Muscle of leg (tissue), 11 donors: ENCODE results near the gene USF2. TPM values are rescaled to one million over a fixed set of nuclear protein-coding genes. Genes with fewer than 3 reads are reported as not detected.
"Not testable (repeated sequence)": the region's sequence is repeated elsewhere in the genome, so short reads cannot be mapped to it uniquely, and the experiment has no call there.

Experiments used
- DNase-seq: peaks from one replicate; pipeline ENCODE4 v3.0.0; 2013
- H3K27ac ChIP-seq: one replicate; pipeline ENCODE4 v1.5.1; 2013; ENCODE audit warnings: mild to moderate bottlenecking, low read length, control low read depth
- H3K27me3 ChIP-seq: one replicate; pipeline ENCODE4 v1.6.1; 2013; ENCODE audit warnings: low read length; ENCODE audit not compliant: control insufficient read depth, insufficient read depth
- H3K36me3 ChIP-seq: one replicate; pipeline ENCODE4 v1.6.1; 2013; ENCODE audit warnings: low read length; ENCODE audit not compliant: control insufficient read depth, insufficient read depth
- H3K4me1 ChIP-seq: one replicate; pipeline ENCODE4 v1.6.1; 2013; ENCODE audit warnings: low read length; ENCODE audit not compliant: control insufficient read depth, insufficient read depth
- H3K4me3 ChIP-seq: one replicate; pipeline ENCODE4 v1.5.1; 2013; ENCODE audit warnings: low read length, control low read depth
- H3K9me3 ChIP-seq: replicated peaks from 2 replicates; pipeline ENCODE4 v1.6.1; 2013; ENCODE audit warnings: low read depth, low read length; ENCODE audit not compliant: control insufficient read depth
- WGBS: methylation state at CpG from one replicate; pipeline ENCODE4 v1.1.5; 2013; ENCODE audit warnings: missing lambda C conversion rate; ENCODE audit not compliant: insufficient coverage; 5-methylcytosine and 5-hydroxymethylcytosine counted together
- polyA plus RNA-seq, 8 donors: library from polyadenylated mRNA; unstranded; fragments of 120-200 nt; gene quantifications; one replicate each; pipeline versions ENCODE4 v1.2.1 to v1.2.3, GENCODE V29; 2013; ENCODE audit warnings: inconsistent platforms in 1 of 8, low replicate concordance in 1 of 8; ENCODE audit not compliant: insufficient read length in 8 of 8, insufficient read depth in 1 of 8
- total RNA-seq: library from RNA; stranded (reverse); fragments of 120-200 nt; gene quantifications from one replicate; pipeline ENCODE4 v1.2.4, GENCODE V29; 2013

The USF2 gene
- total and polyA plus RNA-seq, 9 donors: 44.9 to 132 (median 107) TPM

DNA sequence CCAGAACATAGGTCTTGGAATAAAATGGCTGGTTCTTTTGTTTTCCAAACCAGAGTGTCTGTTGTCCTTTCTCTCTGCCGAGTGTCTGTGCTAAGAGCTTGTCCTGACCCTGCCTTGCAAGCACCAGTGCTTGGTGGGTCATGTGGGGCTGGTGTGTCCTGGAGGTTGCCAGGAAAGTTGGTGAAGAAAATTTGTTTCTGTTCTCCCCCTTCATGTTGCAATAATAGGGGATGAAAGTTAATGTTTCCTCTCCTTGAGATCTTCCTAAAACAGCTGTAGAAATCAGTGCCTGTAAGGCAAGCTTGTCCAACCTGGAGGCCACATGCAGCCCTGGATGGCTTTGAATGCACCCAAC is 16.3 kb downstream of the USF2 start:
- Histone ChIP-seq H3K27ac (no peak overlapping the region), H3K9me3 (no peaks in the 10 kb centered on the region), H3K27me3 (peaks cover 9% of the 10 kb centered on the region), H3K36me3 (no peaks in the 10 kb centered on the region), H3K4me3 (no peak overlapping the region), H3K4me1 (no peaks in the 10 kb centered on the region)
- no CpG with 5 or more reads among the region's 1 CpG for WGBS
- DNase-seq: no peak

DNA sequence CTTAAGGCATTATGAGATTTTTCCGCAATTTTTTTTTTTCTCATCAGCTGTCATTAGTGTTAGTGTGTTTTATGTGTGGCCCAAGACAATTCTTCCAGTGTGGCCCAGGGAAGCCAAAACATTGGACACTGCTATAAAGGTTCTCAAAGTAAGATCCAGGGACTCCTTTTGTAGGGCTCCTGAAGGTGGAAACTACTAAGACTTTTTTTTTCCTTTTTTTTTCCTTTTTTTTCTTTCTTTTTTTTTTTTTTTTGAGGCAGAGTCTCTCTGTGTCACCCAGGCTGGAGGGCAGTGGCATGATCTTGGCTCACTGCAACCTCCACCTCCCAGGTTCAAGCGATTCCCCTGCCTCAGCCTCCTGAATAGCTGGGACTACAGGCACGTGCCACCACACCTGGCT is 16.7 kb downstream of the USF2 start:
- H3K27me3 ChIP-seq, H3K4me1 ChIP-seq, H3K27ac ChIP-seq, H3K4me3 ChIP-seq, H3K9me3 ChIP-seq, DNase-seq, H3K36me3 ChIP-seq: not testable (repeated sequence)
- WGBS: no CpG with 5 or more reads among the region's 3 CpGs

DNA sequence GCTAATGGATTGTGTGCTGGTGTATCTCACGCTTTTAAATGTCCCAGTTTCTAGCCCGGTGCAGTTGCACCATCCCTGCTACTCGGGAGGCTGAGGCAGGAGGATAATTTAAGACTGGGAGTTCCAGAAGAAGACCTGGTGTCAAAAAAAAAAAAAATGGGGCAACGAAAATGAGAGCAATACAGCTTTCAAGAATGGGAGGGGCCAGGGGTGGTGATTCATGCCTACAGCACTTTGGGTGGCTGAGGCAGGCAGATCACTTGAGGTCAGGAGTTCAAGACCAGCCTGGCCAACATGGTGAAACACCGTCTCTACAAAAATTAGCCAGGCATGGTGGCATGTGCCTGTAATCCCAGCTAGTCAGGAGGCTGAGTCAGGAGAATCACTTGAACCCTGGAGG is 17.3 kb downstream of the USF2 start:
- H3K36me3 ChIP-seq, H3K9me3 ChIP-seq, H3K27ac ChIP-seq, H3K4me3 ChIP-seq, H3K4me1 ChIP-seq, H3K27me3 ChIP-seq, DNase-seq: not testable (repeated sequence)
- WGBS: 73% methylated on average over 5 of the region's 5 CpGs

DNA sequence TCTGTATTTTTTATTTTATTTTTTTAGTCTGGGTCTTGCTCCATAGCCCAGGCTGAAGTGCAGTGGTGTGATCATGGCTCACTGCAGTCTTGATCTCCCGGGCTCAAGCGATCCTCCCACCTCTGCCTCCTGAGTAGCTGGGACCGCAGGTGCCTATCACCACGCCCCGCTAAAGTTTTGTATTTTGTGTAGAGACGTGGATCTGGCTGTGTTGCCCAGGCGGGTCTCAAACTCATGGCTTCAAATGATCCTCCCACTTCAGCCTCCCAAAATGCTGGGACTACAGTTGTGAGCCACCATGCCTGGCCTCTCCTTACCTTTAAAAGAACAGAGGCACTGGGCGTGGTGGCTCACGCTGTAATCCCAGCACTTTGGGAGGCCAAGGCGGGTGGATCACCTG is 19.0 kb downstream of the USF2 start:
- Histone ChIP-seq H3K9me3 (no peaks in the 10 kb centered on the region), H3K4me3 (no peak overlapping the region), H3K27me3 (peaks cover 4% of the 10 kb centered on the region), H3K4me1 (no peaks in the 10 kb centered on the region), H3K27ac (no peak overlapping the region), H3K36me3 (no peaks in the 10 kb centered on the region)
- WGBS: 100% methylated on average over 1 of the region's 10 CpGs
- no peak for DNase-seq

DNA sequence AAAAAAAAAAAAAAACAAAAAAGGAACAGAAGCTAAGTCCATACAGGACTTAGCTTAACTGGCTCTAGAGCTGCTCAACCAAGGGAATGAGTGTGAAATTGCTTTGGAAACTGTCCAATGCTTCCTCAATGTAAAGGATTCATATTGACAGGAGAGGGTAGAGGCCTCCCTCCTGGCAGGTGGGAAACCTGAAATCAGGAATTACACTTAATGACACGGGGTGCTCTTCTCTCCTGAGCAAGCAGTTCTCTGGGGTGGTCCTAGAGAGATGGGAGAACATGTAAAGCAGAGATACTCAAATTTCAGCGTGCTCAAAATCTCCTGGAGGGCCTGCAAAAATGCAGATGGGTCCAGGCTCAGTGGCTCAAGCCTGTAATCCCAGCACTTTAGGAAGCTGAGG is 19.6 kb downstream of the USF2 start:
- no peaks in the 10 kb centered on the region for H3K9me3 ChIP-seq
- 17% methylated on average over 2 of the region's 2 CpGs for WGBS
- no peak overlapping the region for H3K4me3 ChIP-seq
- H3K36me3 ChIP-seq: no peaks in the 10 kb centered on the region
- no peak overlapping the region for H3K27ac ChIP-seq
- H3K4me1 ChIP-seq: peaks cover 2% of the 10 kb centered on the region
- peaks cover 9% of the 10 kb centered on the region for H3K27me3 ChIP-seq
- no peak for DNase-seq

DNA sequence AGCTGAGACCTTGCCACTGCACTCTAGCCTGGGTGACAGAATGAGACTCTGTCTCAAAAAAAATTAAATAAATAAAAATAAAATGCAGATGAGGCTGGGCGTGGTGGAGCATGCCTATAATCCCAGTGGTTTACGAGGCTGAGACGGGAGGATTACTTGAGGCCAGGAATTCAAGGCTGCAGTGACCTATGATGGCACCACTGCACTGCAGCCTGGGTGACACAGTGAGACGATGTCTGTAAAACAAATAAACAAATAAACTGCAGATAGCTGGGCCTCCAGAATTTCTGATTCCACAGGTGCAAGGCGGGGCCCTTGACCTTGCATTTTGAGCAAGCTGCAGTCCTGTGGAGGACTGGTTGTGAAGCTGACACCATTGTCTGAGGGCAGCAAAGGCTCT is 20.1 kb downstream of the USF2 start:
- H3K9me3 ChIP-seq: no peaks in the 10 kb centered on the region
- H3K36me3 ChIP-seq: no peaks in the 10 kb centered on the region
- H3K27me3 ChIP-seq: peaks cover 15% of the 10 kb centered on the region
- H3K27ac ChIP-seq: no peak overlapping the region
- no peak for DNase-seq
- no peak overlapping the region for H3K4me3 ChIP-seq
- peaks cover 7% of the 10 kb centered on the region for H3K4me1 ChIP-seq
- 68% methylated on average over 4 of the region's 5 CpGs for WGBS

DNA sequence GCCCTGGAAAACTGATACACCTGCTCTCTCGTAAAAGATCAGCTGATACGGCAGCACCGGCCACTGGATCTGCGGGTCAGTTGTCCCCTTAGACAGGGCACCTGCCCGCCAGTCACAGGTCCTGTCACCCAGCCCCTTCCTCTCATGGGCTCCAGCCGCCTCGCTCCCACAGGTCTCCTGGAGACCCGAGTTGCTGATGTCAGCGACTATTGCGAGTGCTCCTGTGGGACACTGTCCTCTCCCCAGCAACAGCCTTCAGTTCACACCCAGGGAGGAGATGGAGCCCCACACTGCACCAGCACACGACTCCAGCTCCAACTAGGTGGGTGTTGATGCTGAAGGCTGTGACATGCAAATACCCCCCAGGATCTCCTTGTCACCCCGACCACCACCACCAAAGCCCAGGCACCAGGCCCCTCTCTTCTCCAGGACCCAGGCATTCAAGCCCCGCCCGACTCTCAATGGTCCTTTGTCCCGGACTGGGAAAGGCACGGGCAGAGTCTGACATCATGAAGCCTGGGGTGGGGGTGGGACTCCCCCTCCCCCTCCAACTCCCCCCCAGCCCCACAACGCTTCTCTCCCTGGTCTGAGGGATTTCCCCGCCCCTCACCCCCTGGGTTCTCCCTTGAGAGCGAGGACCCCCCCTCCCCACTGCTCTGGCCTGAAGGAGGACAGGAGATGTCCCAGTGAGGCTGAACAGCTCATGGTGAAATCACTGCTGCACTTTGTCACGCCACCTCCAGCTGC is 21.8 kb downstream of the USF2 start:
- Histone ChIP-seq H3K27me3 (peaks cover 19% of the 10 kb centered on the region), H3K9me3 (no peaks in the 10 kb centered on the region), H3K27ac (no peak overlapping the region), H3K4me3 (no peak overlapping the region), H3K4me1 (peaks cover 9% of the 10 kb centered on the region), H3K36me3 (no peaks in the 10 kb centered on the region)
- DNase-seq: no peak
- 63% methylated on average over 7 of the region's 20 CpGs for WGBS

DNA sequence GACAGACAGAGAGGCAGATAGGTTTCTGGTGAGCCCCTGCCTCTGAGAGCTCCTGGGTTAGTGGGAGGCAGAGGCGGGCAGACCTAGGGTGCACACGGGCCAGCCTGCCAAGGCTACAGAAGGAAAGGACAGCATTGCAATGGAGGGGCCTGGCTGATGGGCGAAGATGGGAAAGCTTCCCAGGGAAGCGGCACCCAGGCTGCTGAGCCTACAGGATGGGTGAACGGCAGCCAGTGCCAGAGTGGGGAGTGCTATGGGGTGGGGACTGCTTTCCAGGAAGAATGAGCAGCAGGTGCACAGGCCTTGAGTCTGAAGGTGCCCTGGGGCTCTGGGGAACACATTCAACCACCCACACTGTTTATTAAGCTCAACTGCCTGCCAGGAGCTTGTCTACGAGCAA is 22.5 kb downstream of the USF2 start:
- H3K4me1 ChIP-seq: peaks cover 14% of the 10 kb centered on the region
- DNase-seq: no peak
- H3K9me3 ChIP-seq: no peaks in the 10 kb centered on the region
- no CpG with 5 or more reads among the region's 6 CpGs for WGBS
- H3K4me3 ChIP-seq: no peak overlapping the region
- H3K27me3 ChIP-seq: peaks cover 21% of the 10 kb centered on the region
- no peak overlapping the region for H3K27ac ChIP-seq
- H3K36me3 ChIP-seq: no peaks in the 10 kb centered on the region

DNA sequence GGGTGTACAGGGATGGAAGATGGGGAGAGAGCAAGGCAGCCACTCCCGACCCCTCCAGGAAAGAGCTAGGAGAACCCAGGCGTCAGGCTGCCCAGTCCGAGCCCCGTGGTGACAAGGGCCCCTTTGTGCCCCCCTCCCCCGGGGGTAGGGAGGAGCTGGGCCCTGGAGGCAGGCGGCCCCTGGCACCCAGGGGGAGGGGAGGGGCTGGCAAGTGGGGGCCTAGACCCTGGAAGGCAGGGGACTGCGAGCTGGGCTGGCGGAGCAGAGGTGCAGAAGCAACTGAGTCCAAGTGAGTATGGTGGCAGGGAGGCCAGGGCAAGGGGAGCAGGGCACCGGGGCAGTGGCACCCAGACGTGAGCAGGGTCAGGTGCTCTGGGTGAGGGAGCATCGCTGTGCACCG is 23.2 kb downstream of the USF2 start, which contains the start of gene MAG:
MAG (plus strand) TSS at position 246 of the 400 bp plus-strand sequence. CDS start 3,248 bp downstream, outside the sequence.
- Histone ChIP-seq H3K4me1 (peaks cover 14% of the 10 kb centered on the region), H3K4me3 (no peak within 1 kb of the TSS), H3K9me3 (no peaks in the 10 kb centered on the region), H3K27ac (no peak within 1 kb of the TSS), H3K27me3 (peaks cover 21% of the 10 kb centered on the region), H3K36me3 (no peaks in the 10 kb centered on the region)
- 84% methylated on average over 10 of the region's 12 CpGs for WGBS
- DNase-seq: no peak

DNA sequence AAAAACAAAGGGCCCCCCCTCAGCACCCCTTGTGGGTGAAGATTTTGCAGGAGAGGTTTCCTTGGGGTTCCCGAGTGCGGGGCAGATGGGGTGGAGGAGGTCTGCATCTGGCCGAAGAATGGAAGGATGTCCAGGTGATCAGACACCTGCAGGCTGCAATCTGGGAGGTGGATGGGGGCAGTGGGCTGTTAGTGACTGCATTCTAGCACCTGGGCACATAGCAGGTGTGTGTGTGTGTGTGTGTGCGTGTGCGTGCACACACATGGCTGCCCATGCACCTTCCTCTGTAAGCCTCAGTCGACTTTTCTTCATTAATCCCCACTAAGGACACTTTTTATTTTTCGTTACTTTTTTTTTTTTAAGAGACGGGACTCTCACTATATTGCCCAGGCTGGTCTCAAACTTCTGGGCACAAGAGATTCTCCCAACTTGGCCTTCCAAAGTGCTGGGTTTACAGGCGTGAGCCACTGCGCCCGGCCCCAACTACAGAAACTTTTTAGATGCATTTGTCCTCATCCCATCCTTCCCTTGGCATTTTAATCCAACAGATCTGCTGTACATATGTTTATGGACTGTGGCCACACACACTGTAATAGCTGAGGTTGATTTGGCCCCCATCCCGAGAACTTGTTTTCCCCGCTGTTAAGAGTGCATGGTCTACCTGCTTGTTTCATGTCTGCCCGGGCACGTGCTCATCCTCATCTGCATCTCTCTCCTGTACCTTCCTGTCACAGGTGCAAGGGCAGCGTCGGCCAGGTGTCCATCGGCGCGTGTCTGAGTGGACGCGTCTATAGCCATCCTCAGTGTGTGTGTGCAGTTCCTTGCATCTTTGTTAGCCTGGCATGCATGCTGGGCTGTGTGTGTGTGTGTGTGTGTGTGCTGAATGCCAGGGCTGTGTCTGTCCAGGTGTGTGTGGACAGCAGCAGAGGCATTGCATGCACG is 23.9 kb downstream of the USF2 start:
- no peaks in the 10 kb centered on the region for H3K36me3 ChIP-seq
- no peak overlapping the region for H3K4me3 ChIP-seq
- no peak overlapping the region for H3K27ac ChIP-seq
- H3K4me1 ChIP-seq: peaks cover 14% of the 10 kb centered on the region
- WGBS: 72% methylated on average over 15 of the region's 23 CpGs
- no peak for DNase-seq
- peaks cover 21% of the 10 kb centered on the region for H3K27me3 ChIP-seq
- no peaks in the 10 kb centered on the region for H3K9me3 ChIP-seq
